Lower lobe of right lung (tissue), 2 donors: ENCODE data around the gene SNAPIN. TPM values are rescaled to one million over a fixed set of nuclear protein-coding genes. Genes with fewer than 3 reads are reported as not detected.

ENCODE experiments used
- ATAC-seq, 2 donors: fragments of 200-7000 bp; cut with Tn5 transposase; one replicate each; pipeline ENCODE4 v1.9.1; 2020 to 2022; ENCODE audit warnings: mild to moderate bottlenecking in 2 of 2, moderate library complexity in 2 of 2
- DNase-seq: peaks from one replicate; pipeline ENCODE4 v3.0.0-alpha.2; 2020
- H3K27ac ChIP-seq: fragments of 200-600 bp; one replicate; pipeline ENCODE4 v1.8.0; 2022
- H3K27me3 ChIP-seq: fragments of 200-600 bp; one replicate; pipeline ENCODE4 v1.8.0; 2022; ENCODE audit warnings: low read depth
- H3K36me3 ChIP-seq: fragments of 200-600 bp; one replicate; pipeline ENCODE4 v1.8.0; 2022; ENCODE audit warnings: mild to moderate bottlenecking
- H3K4me1 ChIP-seq: fragments of 200-600 bp; one replicate; pipeline ENCODE4 v1.8.0; 2022
- H3K4me3 ChIP-seq: fragments of 200-600 bp; one replicate; pipeline ENCODE4 v1.8.0; 2022; ENCODE audit warnings: mild to moderate bottlenecking
- H3K9me3 ChIP-seq: fragments of 200-600 bp; one replicate; pipeline ENCODE4 v1.8.0; 2022
- intact Hi-C: fragments of 100-400 bp; cut with DNase I; formaldehyde crosslinking; loops from one replicate; pipeline ENCODE4 v1.11.0; 2022
- total RNA-seq: library from RNA; stranded (reverse); fragmentation: NEBNext Ultra II Directional; extraction: Animal tissue kit (Norgen Biotek cat#: 25700); gene quantifications from one replicate; pipeline ENCODE4 v1.2.1, GENCODE V29; 2021
- TF ChIP-seq, protein P1 (sequence below): fragments of 200-600 bp; IDR thresholded peaks from one replicate; pipeline ENCODE4 v1.8.0; 2022; ENCODE audit warnings: antibody characterized with exemption, mild to moderate bottlenecking
- donor health status: DM: no; HTN: yes; CAD: no; lungs with severe emphysema.

Gene SNAPIN
- total RNA-seq, 1 donor from 2014 or later: 40.2 TPM

DNA sequence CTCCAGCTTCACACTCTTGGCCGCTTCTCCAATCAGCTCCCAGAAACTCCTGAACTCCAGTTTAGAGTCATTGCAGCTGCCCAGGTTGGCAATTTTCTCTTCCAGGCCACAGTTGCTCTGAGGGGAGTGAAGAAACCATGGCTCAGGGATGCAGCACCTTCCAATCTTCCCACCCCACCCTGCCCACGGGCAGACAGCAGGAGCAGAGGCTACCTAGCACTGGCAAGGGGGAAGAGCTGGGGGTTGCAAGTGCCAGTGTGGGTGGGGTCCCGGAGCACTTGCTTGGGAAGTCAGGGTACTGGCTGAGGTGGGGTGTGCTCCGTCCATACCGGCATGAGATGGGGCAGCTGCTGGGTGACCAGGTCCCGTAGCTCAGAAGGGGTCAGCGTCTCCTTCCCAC lies 43.6 kb upstream of the SNAPIN start:
- Histone ChIP-seq H3K4me1 (peaks cover 37% of the 10 kb centered on the region), H3K36me3 (peaks cover 17% of the 10 kb centered on the region), H3K4me3 (peak overlapping the region; percentile 29), H3K27ac (no peak overlapping the region), H3K27me3 (no peaks in the 10 kb centered on the region), H3K9me3 (no peaks in the 10 kb centered on the region)
- intact Hi-C loops: no loop called here
- ATAC-seq: no peak
- TF ChIP-seq, protein P1, sequence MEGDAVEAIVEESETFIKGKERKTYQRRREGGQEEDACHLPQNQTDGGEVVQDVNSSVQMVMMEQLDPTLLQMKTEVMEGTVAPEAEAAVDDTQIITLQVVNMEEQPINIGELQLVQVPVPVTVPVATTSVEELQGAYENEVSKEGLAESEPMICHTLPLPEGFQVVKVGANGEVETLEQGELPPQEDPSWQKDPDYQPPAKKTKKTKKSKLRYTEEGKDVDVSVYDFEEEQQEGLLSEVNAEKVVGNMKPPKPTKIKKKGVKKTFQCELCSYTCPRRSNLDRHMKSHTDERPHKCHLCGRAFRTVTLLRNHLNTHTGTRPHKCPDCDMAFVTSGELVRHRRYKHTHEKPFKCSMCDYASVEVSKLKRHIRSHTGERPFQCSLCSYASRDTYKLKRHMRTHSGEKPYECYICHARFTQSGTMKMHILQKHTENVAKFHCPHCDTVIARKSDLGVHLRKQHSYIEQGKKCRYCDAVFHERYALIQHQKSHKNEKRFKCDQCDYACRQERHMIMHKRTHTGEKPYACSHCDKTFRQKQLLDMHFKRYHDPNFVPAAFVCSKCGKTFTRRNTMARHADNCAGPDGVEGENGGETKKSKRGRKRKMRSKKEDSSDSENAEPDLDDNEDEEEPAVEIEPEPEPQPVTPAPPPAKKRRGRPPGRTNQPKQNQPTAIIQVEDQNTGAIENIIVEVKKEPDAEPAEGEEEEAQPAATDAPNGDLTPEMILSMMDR: no peak
- no peak for DNase-seq

DNA sequence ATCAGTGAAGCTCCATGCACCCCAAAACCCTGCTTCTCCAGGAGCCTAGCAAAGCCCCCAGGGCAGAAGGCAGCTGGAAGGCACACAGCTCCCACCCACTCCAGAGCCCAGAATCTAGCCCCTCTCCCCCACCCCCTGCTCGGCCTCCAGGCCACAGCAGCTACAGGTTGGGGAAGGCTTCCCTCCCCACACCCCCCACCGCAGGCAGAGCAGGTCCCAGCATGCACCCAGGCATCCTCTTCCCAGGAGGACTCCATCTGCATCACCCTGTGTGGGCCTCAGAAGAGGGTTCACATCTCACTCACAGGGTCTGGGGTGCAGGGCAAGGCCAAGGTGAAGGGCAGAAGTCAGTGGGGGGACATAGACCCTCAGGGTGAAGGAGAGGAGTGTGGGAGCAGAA lies 43.1 kb upstream of the SNAPIN start:
- intact Hi-C loops: no loop called here
- H3K27ac ChIP-seq: peak overlapping the region; percentile 68
- peaks cover 32% of the 10 kb centered on the region for H3K4me1 ChIP-seq
- H3K36me3 ChIP-seq: peaks cover 22% of the 10 kb centered on the region
- no peaks in the 10 kb centered on the region for H3K9me3 ChIP-seq
- peak overlapping the region; percentile 29 for H3K4me3 ChIP-seq
- TF ChIP-seq, protein P1: no peak
- no peak for DNase-seq
- no peak for ATAC-seq
- no peaks in the 10 kb centered on the region for H3K27me3 ChIP-seq

DNA sequence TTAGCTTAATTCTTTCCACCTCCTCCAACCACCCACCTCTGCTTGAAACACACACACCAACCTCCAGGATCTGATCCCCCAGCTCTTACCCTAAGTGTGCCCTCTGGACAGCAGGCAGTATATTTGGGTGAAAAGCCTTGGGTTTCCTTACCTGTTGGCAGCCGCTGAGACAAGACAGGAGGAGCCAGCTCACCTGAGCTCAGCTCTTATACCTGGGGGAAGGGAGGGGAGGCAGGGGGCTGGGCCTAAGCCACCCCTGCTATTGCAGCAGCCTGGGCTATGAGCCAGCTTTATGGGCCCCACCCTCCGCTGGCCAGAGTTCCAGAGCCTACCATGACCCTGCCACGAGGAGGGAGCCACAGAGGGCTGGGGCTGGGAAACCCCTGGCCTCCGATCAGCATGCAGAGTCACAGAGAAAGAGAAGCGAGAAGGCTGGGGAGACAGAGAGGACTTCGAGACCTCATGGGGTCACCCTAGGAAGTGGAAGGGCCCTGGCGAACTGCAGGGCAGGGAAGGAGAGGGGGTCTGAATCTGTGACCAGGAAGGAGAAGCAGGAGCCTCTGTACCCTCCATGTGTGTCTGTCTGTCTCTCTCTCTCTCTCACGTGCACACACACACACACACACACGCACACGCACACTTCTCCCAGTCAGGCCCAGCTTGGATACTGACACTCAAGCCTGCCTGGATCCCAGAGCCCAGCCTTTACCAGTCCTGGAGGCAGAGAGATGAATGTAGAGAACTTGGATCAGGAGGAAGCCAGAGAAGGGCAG lies 42.2 kb upstream of the SNAPIN start, which contains the start of gene S100A14:
Gene S100A14, minus strand, starts transcription at position 182 of the 773 bp plus-strand sequence. CDS start 467 bp downstream, outside the sequence.
- peak within 1 kb of the TSS; percentile 68 for H3K27ac ChIP-seq
- peak; percentile 82 to 87 for ATAC-seq
- intact Hi-C loops: no loop called here

DNA sequence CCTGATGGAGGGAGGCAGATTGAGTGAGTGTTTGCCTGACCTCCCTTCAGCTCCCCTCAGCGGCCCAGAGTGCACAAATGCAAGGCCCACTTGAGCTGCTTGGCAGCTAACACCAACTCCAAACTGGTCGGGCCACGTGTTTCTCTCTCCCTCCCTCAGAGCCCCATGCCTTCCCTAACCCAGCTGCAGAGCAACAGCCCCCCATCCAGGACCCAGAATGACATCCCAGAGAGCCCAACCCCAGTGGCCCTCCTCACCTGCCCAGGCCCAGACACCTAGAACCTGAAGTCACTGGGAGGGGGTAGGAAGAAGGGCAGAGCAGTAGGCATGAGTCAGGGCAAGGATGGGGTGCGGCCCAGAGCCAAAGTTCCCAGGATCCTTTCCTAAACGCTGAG lies 41.6 kb upstream of the SNAPIN start:
- Histone ChIP-seq H3K4me3 (no peak overlapping the region), H3K9me3 (no peaks in the 10 kb centered on the region), H3K36me3 (peaks cover 25% of the 10 kb centered on the region), H3K27me3 (no peaks in the 10 kb centered on the region), H3K4me1 (peaks cover 21% of the 10 kb centered on the region), H3K27ac (peak overlapping the region; percentile 68)
- intact Hi-C loops: no loop called here
- ATAC-seq (peak; percentile 63 to 65), DNase-seq (peak; percentile 74)
- TF ChIP-seq, protein P1: no peak

More for the DNA sequence above, 42.2 kb upstream of the SNAPIN start, which contains the start of gene S100A14:
- Histone ChIP-seq H3K9me3 (no peaks in the 10 kb centered on the region), H3K36me3 (peaks cover 25% of the 10 kb centered on the region), H3K4me1 (peaks cover 24% of the 10 kb centered on the region), H3K4me3 (peak within 1 kb of the TSS; percentile 29), H3K27me3 (no peaks in the 10 kb centered on the region)
- peak; percentile 87 for DNase-seq
- TF ChIP-seq, protein P1: no peak

DNA sequence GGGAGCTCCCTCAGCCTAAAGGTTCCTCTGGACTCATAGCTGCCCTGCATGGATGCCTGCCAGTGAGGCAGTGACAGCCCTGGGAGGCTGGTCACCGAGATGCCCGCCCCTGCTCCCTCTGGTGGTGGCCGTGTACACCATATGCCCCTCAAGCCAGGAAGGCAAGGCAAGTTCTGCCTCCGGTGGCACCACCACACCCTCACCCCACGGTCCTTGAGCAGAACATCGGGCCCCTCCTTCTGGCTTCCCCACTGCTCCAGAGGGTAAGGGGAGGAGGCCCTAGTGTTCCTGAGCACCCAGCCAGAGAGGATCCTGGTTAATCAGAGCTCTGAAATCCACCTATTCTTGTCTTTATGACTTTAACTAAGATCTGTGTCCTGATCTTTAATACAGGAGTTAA lies 40.8 kb upstream of the SNAPIN start:
- peaks cover 21% of the 10 kb centered on the region for H3K4me1 ChIP-seq
- no peak overlapping the region for H3K27ac ChIP-seq
- peaks cover 32% of the 10 kb centered on the region for H3K36me3 ChIP-seq
- H3K9me3 ChIP-seq: no peaks in the 10 kb centered on the region
- intact Hi-C loops: no loop called here
- no peaks in the 10 kb centered on the region for H3K27me3 ChIP-seq
- ATAC-seq (peak in 1 of 2 donors; percentile 68), DNase-seq (no peak)
- TF ChIP-seq, protein P1: no peak
- no peak overlapping the region for H3K4me3 ChIP-seq
